GM21526 (cell line): ENCODE measurements around the gene FNDC8.
"Not testable (repeated sequence)": the region's sequence is repeated elsewhere in the genome, so short reads cannot be mapped to it uniquely, and the experiment has no call there.

Experiments used
- ATAC-seq: cut with Tn5 transposase; IDR thresholded peaks from one replicate; pipeline ENCODE4 v1.9.1; 2021; ENCODE audit warnings: moderate library complexity; ENCODE audit not compliant: unreplicated experiment, low FRiP score

The FNDC8 gene

GRCh38 chr17:35167046-35167445, 45.6 kb downstream of the FNDC8 start:
- ATAC-seq, result no peak

- ATAC-seq, result no peak
Observed at GRCh38 chr17:35167666-35168065, 46.3 kb downstream of the FNDC8 start.

GRCh38 chr17:35169835-35170363, 48.5 kb downstream of the FNDC8 start:
- ATAC-seq, result no peak

GRCh38 chr17:35170968-35171771, 49.8 kb downstream of the FNDC8 start:
- no peak for ATAC-seq

- no peak for ATAC-seq
Observed at GRCh38 chr17:35171834-35172233, 50.4 kb downstream of the FNDC8 start.

- ATAC-seq, result not testable (repeated sequence)
Observed at GRCh38 chr17:35172321-35172720, 50.9 kb downstream of the FNDC8 start.

- ATAC-seq, result no peak
Observed at GRCh38 chr17:35174835-35175334, 53.5 kb downstream of the FNDC8 start.

- ATAC-seq, result no peak
Observed at GRCh38 chr17:35175638-35176415, 54.4 kb downstream of the FNDC8 start.

- no peak for ATAC-seq
Observed at GRCh38 chr17:35176897-35177296, 55.5 kb downstream of the FNDC8 start.

GRCh38 chr17:35179379-35179778, 58.0 kb downstream of the FNDC8 start:
- not testable (repeated sequence) for ATAC-seq
